ENCODE measurements around the gene DIO3. TPM values are rescaled to one million over a fixed set of nuclear protein-coding genes. Genes with fewer than 3 reads are reported as not detected.

DIO3 gene
- total RNA-seq, 2 donors from 2014 or later = 24.2 to 60.5 TPM

DNA sequence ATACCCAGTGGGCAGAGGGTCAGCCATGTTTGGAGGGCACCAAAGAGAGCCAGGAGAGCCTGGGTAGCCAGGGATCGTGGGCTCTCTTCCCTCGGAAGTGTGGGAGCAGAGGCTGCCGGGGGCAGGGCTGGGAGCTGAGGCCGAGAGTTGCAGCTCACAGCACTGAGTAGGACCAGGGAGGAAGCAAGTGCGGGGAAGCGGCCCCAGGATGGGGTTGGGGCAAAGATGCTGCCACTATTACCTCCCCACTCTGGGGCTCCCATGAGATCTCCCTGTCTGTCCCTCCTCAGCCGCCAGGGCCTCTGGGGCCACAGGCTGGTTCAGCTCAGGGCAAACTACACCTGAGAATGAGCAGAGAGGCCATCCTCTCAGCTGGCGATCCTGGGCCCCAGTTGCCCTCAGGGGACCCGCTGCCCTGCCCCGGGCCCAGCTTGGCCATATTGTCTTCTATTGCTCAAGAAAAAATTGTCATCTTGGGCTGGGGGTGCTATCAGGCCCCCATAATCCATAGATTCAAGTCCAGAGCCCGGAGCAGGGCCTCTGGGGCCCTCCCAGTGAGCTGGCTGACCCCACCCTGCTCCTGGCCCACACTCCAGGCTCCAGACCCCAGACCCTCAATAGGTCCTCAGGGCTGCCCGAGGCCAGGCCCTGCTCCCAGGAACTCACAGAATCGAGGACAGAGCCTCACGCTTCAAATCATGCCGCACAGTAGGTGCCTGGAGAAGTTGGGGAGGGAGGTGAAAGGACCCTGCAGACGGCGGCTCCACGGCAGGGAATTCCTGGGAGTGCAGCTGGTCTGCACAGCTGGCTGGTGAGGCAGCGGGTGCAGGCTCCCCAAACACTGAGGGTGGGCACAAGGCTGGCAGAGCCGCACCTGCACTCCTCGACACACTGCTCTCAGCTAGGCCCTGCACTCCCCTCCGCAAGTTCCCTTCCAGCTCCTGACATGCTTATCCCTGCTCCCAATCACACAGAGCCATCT is 20.5 kb upstream of the DIO3 start:
- no peak overlapping the region for H3K4me3 Mint-ChIP-seq
- H3K4me3 ChIP-seq (ENCODE audit: low read length) = no peak overlapping the region
- H3K9ac ChIP-seq (ENCODE audit: extremely low read depth, low read length, poor library complexity, severe bottlenecking) = no peak overlapping the region
- no peak for DNase-seq
- no peaks in the 10 kb centered on the region for H3K36me3 Mint-ChIP-seq (ENCODE audit: low read depth)
- 91 to 97% methylated on average over 15 to 22 of the region's 22 CpGs for WGBS, 2 experiments (ENCODE audit: insufficient coverage in 1 of 2, insufficient read length in 1 of 2)
- no peaks in the 10 kb centered on the region for H3K36me3 ChIP-seq (ENCODE audit: control insufficient read depth, insufficient read depth, low read length)
- peaks cover 3% of the 10 kb centered on the region for H3K9me3 ChIP-seq (ENCODE audit: control insufficient read depth, low read length)
- H3K9me3 Mint-ChIP-seq = peaks cover 9% of the 10 kb centered on the region
- H3K4me1 Mint-ChIP-seq = no peaks in the 10 kb centered on the region
- H3K27me3 ChIP-seq (ENCODE audit: control insufficient read depth, insufficient read depth, low read length, poor library complexity, severe bottlenecking) = no peaks in the 10 kb centered on the region
- no peak overlapping the region for H3K27ac Mint-ChIP-seq
- no peak overlapping the region for H3K27ac ChIP-seq (ENCODE audit: low read depth, low read length)
- peaks cover 7% of the 10 kb centered on the region for H3K27me3 Mint-ChIP-seq (ENCODE audit: insufficient read depth)
- TF ChIP-seq, protein P1, sequence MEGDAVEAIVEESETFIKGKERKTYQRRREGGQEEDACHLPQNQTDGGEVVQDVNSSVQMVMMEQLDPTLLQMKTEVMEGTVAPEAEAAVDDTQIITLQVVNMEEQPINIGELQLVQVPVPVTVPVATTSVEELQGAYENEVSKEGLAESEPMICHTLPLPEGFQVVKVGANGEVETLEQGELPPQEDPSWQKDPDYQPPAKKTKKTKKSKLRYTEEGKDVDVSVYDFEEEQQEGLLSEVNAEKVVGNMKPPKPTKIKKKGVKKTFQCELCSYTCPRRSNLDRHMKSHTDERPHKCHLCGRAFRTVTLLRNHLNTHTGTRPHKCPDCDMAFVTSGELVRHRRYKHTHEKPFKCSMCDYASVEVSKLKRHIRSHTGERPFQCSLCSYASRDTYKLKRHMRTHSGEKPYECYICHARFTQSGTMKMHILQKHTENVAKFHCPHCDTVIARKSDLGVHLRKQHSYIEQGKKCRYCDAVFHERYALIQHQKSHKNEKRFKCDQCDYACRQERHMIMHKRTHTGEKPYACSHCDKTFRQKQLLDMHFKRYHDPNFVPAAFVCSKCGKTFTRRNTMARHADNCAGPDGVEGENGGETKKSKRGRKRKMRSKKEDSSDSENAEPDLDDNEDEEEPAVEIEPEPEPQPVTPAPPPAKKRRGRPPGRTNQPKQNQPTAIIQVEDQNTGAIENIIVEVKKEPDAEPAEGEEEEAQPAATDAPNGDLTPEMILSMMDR (conservative IDR thresholded peaks at IDR 0.05) = no peak
- no peaks in the 10 kb centered on the region for H3K4me1 ChIP-seq (ENCODE audit: control insufficient read depth, insufficient read depth, low read length)

DNA sequence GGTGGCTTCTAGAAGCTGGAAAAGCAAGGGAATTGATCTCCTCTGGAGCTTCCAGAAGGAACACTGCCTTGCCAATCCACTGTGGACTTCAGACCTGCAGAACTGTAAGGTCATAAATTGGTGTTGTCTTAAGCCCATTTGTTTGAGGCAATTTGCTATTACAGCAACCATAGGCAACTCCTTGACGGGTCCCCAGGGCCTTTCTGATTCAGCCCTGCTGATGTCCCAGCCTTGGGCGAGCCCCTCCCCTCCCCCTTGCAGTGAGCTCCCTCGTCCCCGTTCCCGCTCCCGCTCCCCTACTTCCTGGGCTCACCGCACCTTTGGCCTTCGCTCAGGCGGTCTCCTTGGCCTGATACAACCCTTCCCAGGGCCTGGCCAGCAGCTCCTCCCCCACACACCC is 18.9 kb upstream of the DIO3 start:
- TF ChIP-seq, protein P1 (conservative IDR thresholded peaks at IDR 0.05) = no peak
- peaks cover 3% of the 10 kb centered on the region for H3K9me3 ChIP-seq (ENCODE audit: control insufficient read depth, low read length)
- Mint-ChIP-seq H3K9me3 (peaks cover 13% of the 10 kb centered on the region), H3K27me3 (ENCODE audit: insufficient read depth) (peaks cover 12% of the 10 kb centered on the region), H3K4me3 (no peak overlapping the region), H3K36me3 (ENCODE audit: low read depth) (no peaks in the 10 kb centered on the region), H3K4me1 (no peaks in the 10 kb centered on the region), H3K27ac (no peak overlapping the region)
- no peak for DNase-seq
- no peak overlapping the region for H3K27ac ChIP-seq (ENCODE audit: low read depth, low read length)
- H3K9ac ChIP-seq (ENCODE audit: extremely low read depth, low read length, poor library complexity, severe bottlenecking) = no peak overlapping the region
- no peaks in the 10 kb centered on the region for H3K27me3 ChIP-seq (ENCODE audit: control insufficient read depth, insufficient read depth, low read length, poor library complexity, severe bottlenecking)
- no peaks in the 10 kb centered on the region for H3K36me3 ChIP-seq (ENCODE audit: control insufficient read depth, insufficient read depth, low read length)
- H3K4me1 ChIP-seq (ENCODE audit: control insufficient read depth, insufficient read depth, low read length) = no peaks in the 10 kb centered on the region
- 90 to 91% methylated on average over 3 to 9 of the region's 9 CpGs for WGBS, 2 experiments (ENCODE audit: insufficient coverage in 1 of 2, insufficient read length in 1 of 2)
- no peak overlapping the region for H3K4me3 ChIP-seq (ENCODE audit: low read length)

DNA sequence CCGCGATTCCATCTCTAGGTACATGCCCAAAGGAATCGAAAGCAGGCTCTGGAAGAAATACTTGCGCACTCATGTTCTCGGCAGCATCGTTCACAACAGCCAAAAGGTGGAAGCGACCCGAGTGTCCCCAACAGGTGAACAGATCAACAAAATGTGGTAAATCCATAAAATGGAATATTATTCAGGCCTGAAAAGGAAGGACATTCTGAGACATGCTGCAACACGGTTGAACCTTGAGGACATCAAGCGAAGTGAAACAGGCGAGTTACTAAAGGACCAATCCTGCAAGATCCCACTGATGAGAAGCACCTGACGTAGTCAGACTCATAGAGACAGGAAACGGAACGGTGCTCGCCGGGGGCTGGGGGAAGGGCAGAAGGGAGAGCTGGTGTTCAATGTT is 17.5 kb upstream of the DIO3 start:
- no peak for DNase-seq

More for the DNA sequence above, 17.5 kb upstream of the DIO3 start:
- Histone ChIP-seq H3K27me3 (ENCODE audit: control insufficient read depth, insufficient read depth, low read length, poor library complexity, severe bottlenecking) (no peaks in the 10 kb centered on the region), H3K9me3 (ENCODE audit: control insufficient read depth, low read length) (peaks cover 3% of the 10 kb centered on the region), H3K4me1 (ENCODE audit: control insufficient read depth, insufficient read depth, low read length) (no peaks in the 10 kb centered on the region), H3K9ac (ENCODE audit: extremely low read depth, low read length, poor library complexity, severe bottlenecking) (no peak overlapping the region), H3K4me3 (ENCODE audit: low read length) (no peak overlapping the region), H3K36me3 (ENCODE audit: control insufficient read depth, insufficient read depth, low read length) (no peaks in the 10 kb centered on the region), H3K27ac (ENCODE audit: low read depth, low read length) (no peak overlapping the region)
- Mint-ChIP-seq H3K4me3 (no peak overlapping the region), H3K36me3 (ENCODE audit: low read depth) (no peaks in the 10 kb centered on the region), H3K9me3 (peaks cover 13% of the 10 kb centered on the region), H3K4me1 (no peaks in the 10 kb centered on the region), H3K27ac (no peak overlapping the region), H3K27me3 (ENCODE audit: insufficient read depth) (peaks cover 10% of the 10 kb centered on the region)
- TF ChIP-seq, protein P1 (conservative IDR thresholded peaks at IDR 0.05) = no peak
- 95 to 96% methylated on average over 16 of the region's 16 CpGs for WGBS, 2 experiments (ENCODE audit: insufficient coverage in 1 of 2, insufficient read length in 1 of 2)
